ENCODE measurements around the gene FOXB1.

The FOXB1 gene

GRCh38 chr15:60021589-60022378 lies 17.7 kb downstream of the FOXB1 start:
- no peak overlapping the region for H4K8ac ChIP-seq (ENCODE audit: low read depth, low read length)
- no peaks in the 10 kb centered on the region for H3K36me3 ChIP-seq (ENCODE audit: control insufficient read depth, insufficient read depth, low read length)
- no CpG with 5 or more reads among the region's 7 CpGs for WGBS (ENCODE audit: extremely low coverage, insufficient coverage, low lambda C conversion rate)
- no peaks in the 10 kb centered on the region for H3K27me3 ChIP-seq (ENCODE audit: insufficient read depth, low read length, poor library complexity)
- H2AK5ac ChIP-seq (ENCODE audit: low read length): no peak overlapping the region
- no peak overlapping the region for H3K4me3 ChIP-seq (ENCODE audit: low read length)
- peak overlapping the region; percentile 8 for H2BK15ac ChIP-seq (replicated peaks; ENCODE audit: low read depth)
- no peaks in the 10 kb centered on the region for H3K79me1 ChIP-seq (ENCODE audit: low read length)
- peak; percentile 61 for DNase-seq
- H3K18ac ChIP-seq (ENCODE audit: low read length): no peak overlapping the region
- H3K4me2 ChIP-seq (ENCODE audit: low read length): no peak overlapping the region
- H3K27ac ChIP-seq (ENCODE audit: low read depth, low read length): no peak overlapping the region
- H2BK120ac ChIP-seq (ENCODE audit: low read depth, low read length): no peak overlapping the region
- H4K5ac ChIP-seq (ENCODE audit: low read length): no peak overlapping the region
- H3K23ac ChIP-seq (ENCODE audit: low read length): no peak overlapping the region
- no peak overlapping the region for H3K4ac ChIP-seq (ENCODE audit: low read depth, low read length)
- H3K79me2 ChIP-seq (ENCODE audit: control insufficient read depth, insufficient read depth, low read length): no peaks in the 10 kb centered on the region
- H2BK5ac ChIP-seq (ENCODE audit: low read length): peak overlapping the region; percentile 34
- H3K56ac ChIP-seq (ENCODE audit: low read length): no peak overlapping the region
- no peak overlapping the region for H3K9ac ChIP-seq (ENCODE audit: low read length)
- H3K4me1 ChIP-seq (ENCODE audit: control insufficient read depth, low read depth, low read length): peaks cover 7% of the 10 kb centered on the region

- Histone ChIP-seq H3K56ac (ENCODE audit: low read length) (no peak overlapping the region), H3K23ac (ENCODE audit: low read length) (no peak overlapping the region), H3K27ac (ENCODE audit: low read depth, low read length) (no peak overlapping the region), H3K27me3 (ENCODE audit: insufficient read depth, low read length, poor library complexity) (no peaks in the 10 kb centered on the region), H2BK5ac (ENCODE audit: low read length) (no peak overlapping the region), H2BK120ac (ENCODE audit: low read depth, low read length) (no peak overlapping the region), H3K79me1 (ENCODE audit: low read length) (no peaks in the 10 kb centered on the region), H2BK15ac (replicated peaks; ENCODE audit: low read depth) (no peak overlapping the region), H3K79me2 (ENCODE audit: control insufficient read depth, insufficient read depth, low read length) (no peaks in the 10 kb centered on the region), H3K4me2 (ENCODE audit: low read length) (no peak overlapping the region), H3K4me1 (ENCODE audit: control insufficient read depth, low read depth, low read length) (peaks cover 7% of the 10 kb centered on the region), H3K18ac (ENCODE audit: low read length) (no peak overlapping the region), H3K9ac (ENCODE audit: low read length) (no peak overlapping the region), H3K36me3 (ENCODE audit: control insufficient read depth, insufficient read depth, low read length) (no peaks in the 10 kb centered on the region), H3K4me3 (ENCODE audit: low read length) (no peak overlapping the region), H2AK5ac (ENCODE audit: low read length) (no peak overlapping the region), H4K5ac (ENCODE audit: low read length) (no peak overlapping the region), H4K8ac (ENCODE audit: low read depth, low read length) (no peak overlapping the region), H3K4ac (ENCODE audit: low read depth, low read length) (no peak overlapping the region)
- DNase-seq: peak; percentile 56
- no CpG with 5 or more reads among the region's 3 CpGs for WGBS (ENCODE audit: extremely low coverage, insufficient coverage, low lambda C conversion rate)
These were observed 18.2 kb downstream of the FOXB1 start for GRCh38 chr15:60022379-60022741.

GRCh38 chr15:60026555-60026954 lies 22.4 kb downstream of the FOXB1 start:
- Histone ChIP-seq H2BK15ac (replicated peaks; ENCODE audit: low read depth) (no peak overlapping the region), H3K79me1 (ENCODE audit: low read length) (no peaks in the 10 kb centered on the region), H3K27me3 (ENCODE audit: insufficient read depth, low read length, poor library complexity) (no peaks in the 10 kb centered on the region), H2BK120ac (ENCODE audit: low read depth, low read length) (no peak overlapping the region), H3K56ac (ENCODE audit: low read length) (no peak overlapping the region), H3K23ac (ENCODE audit: low read length) (no peak overlapping the region), H3K4ac (ENCODE audit: low read depth, low read length) (no peak overlapping the region), H3K18ac (ENCODE audit: low read length) (no peak overlapping the region), H3K9ac (ENCODE audit: low read length) (no peak overlapping the region), H4K5ac (ENCODE audit: low read length) (no peak overlapping the region), H2BK5ac (ENCODE audit: low read length) (no peak overlapping the region), H3K4me2 (ENCODE audit: low read length) (no peak overlapping the region), H3K79me2 (ENCODE audit: control insufficient read depth, insufficient read depth, low read length) (no peaks in the 10 kb centered on the region), H3K4me3 (ENCODE audit: low read length) (no peak overlapping the region), H3K27ac (ENCODE audit: low read depth, low read length) (no peak overlapping the region), H2AK5ac (ENCODE audit: low read length) (no peak overlapping the region), H3K36me3 (ENCODE audit: control insufficient read depth, insufficient read depth, low read length) (no peaks in the 10 kb centered on the region), H3K4me1 (ENCODE audit: control insufficient read depth, low read depth, low read length) (peaks cover 5% of the 10 kb centered on the region), H4K8ac (ENCODE audit: low read depth, low read length) (no peak overlapping the region)
- DNase-seq: no peak
- no CpG with 5 or more reads among the region's 2 CpGs for WGBS (ENCODE audit: extremely low coverage, insufficient coverage, low lambda C conversion rate)

GRCh38 chr15:60035344-60035743 lies 31.2 kb downstream of the FOXB1 start:
- WGBS (ENCODE audit: extremely low coverage, insufficient coverage, low lambda C conversion rate): no CpG with 5 or more reads among the region's 3 CpGs

GRCh38 chr15:60039316-60039715 lies 35.2 kb downstream of the FOXB1 start:
- H3K23ac ChIP-seq (ENCODE audit: low read length): no peak overlapping the region
- no peak overlapping the region for H3K4me3 ChIP-seq (ENCODE audit: low read length)
- H3K79me2 ChIP-seq (ENCODE audit: control insufficient read depth, insufficient read depth, low read length): no peaks in the 10 kb centered on the region
- no peak overlapping the region for H2AK5ac ChIP-seq (ENCODE audit: low read length)
- DNase-seq: no peak
- H2BK5ac ChIP-seq (ENCODE audit: low read length): no peak overlapping the region
- no peak overlapping the region for H4K5ac ChIP-seq (ENCODE audit: low read length)
- no CpG with 5 or more reads among the region's 3 CpGs for WGBS (ENCODE audit: extremely low coverage, insufficient coverage, low lambda C conversion rate)
- H2BK15ac ChIP-seq (replicated peaks; ENCODE audit: low read depth): no peak overlapping the region
- no peak overlapping the region for H3K56ac ChIP-seq (ENCODE audit: low read length)
- no peaks in the 10 kb centered on the region for H3K4me1 ChIP-seq (ENCODE audit: control insufficient read depth, low read depth, low read length)
- H3K36me3 ChIP-seq (ENCODE audit: control insufficient read depth, insufficient read depth, low read length): no peaks in the 10 kb centered on the region
- H3K18ac ChIP-seq (ENCODE audit: low read length): no peak overlapping the region
- no peak overlapping the region for H3K4ac ChIP-seq (ENCODE audit: low read depth, low read length)
- no peaks in the 10 kb centered on the region for H3K27me3 ChIP-seq (ENCODE audit: insufficient read depth, low read length, poor library complexity)
- no peak overlapping the region for H3K4me2 ChIP-seq (ENCODE audit: low read length)
- no peak overlapping the region for H2BK120ac ChIP-seq (ENCODE audit: low read depth, low read length)
- H4K8ac ChIP-seq (ENCODE audit: low read depth, low read length): no peak overlapping the region
- no peak overlapping the region for H3K9ac ChIP-seq (ENCODE audit: low read length)
- H3K79me1 ChIP-seq (ENCODE audit: low read length): no peaks in the 10 kb centered on the region
- H3K27ac ChIP-seq (ENCODE audit: low read depth, low read length): no peak overlapping the region

More at GRCh38 chr15:60035344-60035743, 31.2 kb downstream of the FOXB1 start:
- H3K36me3 ChIP-seq (ENCODE audit: control insufficient read depth, insufficient read depth, low read length): no peaks in the 10 kb centered on the region
- H2BK15ac ChIP-seq (replicated peaks; ENCODE audit: low read depth): no peak overlapping the region
- no peak overlapping the region for H3K9ac ChIP-seq (ENCODE audit: low read length)
- no peak overlapping the region for H4K8ac ChIP-seq (ENCODE audit: low read depth, low read length)
- H2BK5ac ChIP-seq (ENCODE audit: low read length): no peak overlapping the region
- H3K4ac ChIP-seq (ENCODE audit: low read depth, low read length): no peak overlapping the region
- H3K79me1 ChIP-seq (ENCODE audit: low read length): no peaks in the 10 kb centered on the region
- no peak overlapping the region for H3K23ac ChIP-seq (ENCODE audit: low read length)
- H3K4me1 ChIP-seq (ENCODE audit: control insufficient read depth, low read depth, low read length): no peaks in the 10 kb centered on the region
- H3K4me2 ChIP-seq (ENCODE audit: low read length): no peak overlapping the region
- no peaks in the 10 kb centered on the region for H3K79me2 ChIP-seq (ENCODE audit: control insufficient read depth, insufficient read depth, low read length)
- H3K4me3 ChIP-seq (ENCODE audit: low read length): no peak overlapping the region
- H3K27ac ChIP-seq (ENCODE audit: low read depth, low read length): no peak overlapping the region
- H2AK5ac ChIP-seq (ENCODE audit: low read length): no peak overlapping the region
- H3K27me3 ChIP-seq (ENCODE audit: insufficient read depth, low read length, poor library complexity): no peaks in the 10 kb centered on the region
- H3K56ac ChIP-seq (ENCODE audit: low read length): no peak overlapping the region
- H4K5ac ChIP-seq (ENCODE audit: low read length): no peak overlapping the region
- no peak overlapping the region for H3K18ac ChIP-seq (ENCODE audit: low read length)
- no peak overlapping the region for H2BK120ac ChIP-seq (ENCODE audit: low read depth, low read length)
- no peak for DNase-seq
